Karpas-422 (cell line): ENCODE data around the gene ANKS1A. TPM values are rescaled to one million over a fixed set of nuclear protein-coding genes. Genes with fewer than 3 reads are reported as not detected.

Experiments
- DNase-seq: peaks from one replicate; pipeline ENCODE4 v3.0.0-alpha.2; 2015
- H2AFZ ChIP-seq: fragments of 200-600 bp; sonication (generic); 2 replicates; pipeline ENCODE4 v1.6.1; 2014; ENCODE audit warnings: antibody characterized with exemption, low read length, mixed read lengths
- H3K27ac ChIP-seq: fragments of 200-600 bp; sonication (generic); 2 replicates; pipeline ENCODE4 v1.5.1; 2014; ENCODE audit warnings: mild to moderate bottlenecking, low read length, moderate library complexity
- H3K27me3 ChIP-seq: fragments of 200-600 bp; sonication (generic); 2 replicates; pipeline ENCODE4 v1.6.1; 2014; ENCODE audit warnings: low read length, mixed read lengths
- H3K36me3 ChIP-seq: fragments of 200-600 bp; sonication (generic); 2 replicates; pipeline ENCODE4 v1.6.1; 2014; ENCODE audit warnings: low read length, mixed read lengths; ENCODE audit not compliant: insufficient read depth
- H3K4me1 ChIP-seq: fragments of 200-600 bp; sonication (generic); 2 replicates; pipeline ENCODE4 v1.6.1; 2014; ENCODE audit warnings: mild to moderate bottlenecking, low read length, mixed read lengths
- H3K4me2 ChIP-seq: fragments of 200-600 bp; sonication (generic); 2 replicates; pipeline ENCODE4 v1.6.1; 2014; ENCODE audit warnings: low read length, low read depth, mild to moderate bottlenecking; ENCODE audit not compliant: poor library complexity, severe bottlenecking
- H3K4me3 ChIP-seq: fragments of 200-600 bp; sonication (generic); 2 replicates; pipeline ENCODE4 v1.5.1; 2014; ENCODE audit warnings: mild to moderate bottlenecking, antibody characterized with exemption, low read length, mixed read lengths
- H3K79me2 ChIP-seq: fragments of 200-600 bp; sonication (generic); 2 replicates; pipeline ENCODE4 v1.6.1; 2014; ENCODE audit warnings: mild to moderate bottlenecking, low read length, mixed read lengths
- H3K9ac ChIP-seq: fragments of 200-600 bp; sonication (generic); 2 replicates; pipeline ENCODE4 v1.6.0; 2014; ENCODE audit warnings: low read length
- H3K9me2 ChIP-seq: fragments of 200-600 bp; sonication (generic), shearing (Covaris generic); replicated peaks from 2 replicates; pipeline ENCODE4 v1.6.0; 2014; ENCODE audit warnings: mild to moderate bottlenecking, low read length, moderate library complexity; ENCODE audit not compliant: insufficient read depth
- H3K9me3 ChIP-seq: fragments of 300-700, 200-600 bp; sonication (generic); 2 replicates; pipeline ENCODE4 v1.6.1; 2014; ENCODE audit warnings: low read length, mixed read lengths
- H4K20me1 ChIP-seq: fragments of 200-600 bp; sonication (generic); 2 replicates; pipeline ENCODE4 v1.6.1; 2014; ENCODE audit warnings: mild to moderate bottlenecking, antibody characterized with exemption, low read length, low read depth; ENCODE audit not compliant: insufficient read depth
- total RNA-seq: library from RNA; depleted of rRNA; stranded (reverse); fragments of >200 nt; shearing (Covaris generic); gene quantifications from 2 replicates; pipeline ENCODE4 v1.2.3, GENCODE V29; 2014; ENCODE audit warnings: low replicate concordance

Gene ANKS1A
- total RNA-seq, 1 experiment from 2014 or later = 7.0 TPM

- H3K9me2 ChIP-seq = no peaks in the 10 kb centered on the region
- no peaks in the 10 kb centered on the region for H3K36me3 ChIP-seq
- no peak overlapping the region for H2AFZ ChIP-seq
- H3K79me2 ChIP-seq = 0 out of 2 replicates have a peak, but pooled peaks cover 4% of the 10 kb centered on the region
- H3K9ac ChIP-seq = no peak overlapping the region
- H3K4me1 ChIP-seq = peaks cover 16% of the 10 kb centered on the region
- no peaks in the 10 kb centered on the region for H3K27me3 ChIP-seq
- no peak for DNase-seq
- no peak overlapping the region for H3K27ac ChIP-seq
- no peaks in the 10 kb centered on the region for H3K9me3 ChIP-seq
- H4K20me1 ChIP-seq = peaks cover 34% of the 10 kb centered on the region
- H3K4me3 ChIP-seq = no peak overlapping the region
- H3K4me2 ChIP-seq = no peak overlapping the region
Measured at GRCh38 chr6:34947561-34947960, 58.5 kb downstream of the ANKS1A start.

- no peak for DNase-seq
- H3K9me3 ChIP-seq = no peaks in the 10 kb centered on the region
- H3K4me3 ChIP-seq = no peak overlapping the region
- no peaks in the 10 kb centered on the region for H3K79me2 ChIP-seq
- H3K4me2 ChIP-seq = no peak overlapping the region
- H3K27me3 ChIP-seq = no peaks in the 10 kb centered on the region
- no peaks in the 10 kb centered on the region for H3K36me3 ChIP-seq
- H2AFZ ChIP-seq = no peak overlapping the region
- no peak overlapping the region for H3K9ac ChIP-seq
- H3K9me2 ChIP-seq = no peaks in the 10 kb centered on the region
- H3K4me1 ChIP-seq = peaks cover 16% of the 10 kb centered on the region
- H3K27ac ChIP-seq = no peak overlapping the region
- H4K20me1 ChIP-seq = peaks cover 22% of the 10 kb centered on the region
Measured at GRCh38 chr6:34949636-34950035, 60.6 kb downstream of the ANKS1A start.

GRCh38 chr6:34950849-34951248, 61.8 kb downstream of the ANKS1A start:
- peaks cover 3% of the 10 kb centered on the region; the same call in 1 of the 2 replicates for H3K79me2 ChIP-seq

GRCh38 chr6:34951731-34952130, 62.7 kb downstream of the ANKS1A start:
- H3K9me2 ChIP-seq = no peaks in the 10 kb centered on the region
- H4K20me1 ChIP-seq = peaks cover 23% of the 10 kb centered on the region
- no peak for DNase-seq
- H3K79me2 ChIP-seq = peaks cover 8% of the 10 kb centered on the region; the same call in 1 of the 2 replicates
- H2AFZ ChIP-seq = no peak overlapping the region
- H3K36me3 ChIP-seq = no peaks in the 10 kb centered on the region
- no peak overlapping the region for H3K9ac ChIP-seq
- H3K9me3 ChIP-seq = no peaks in the 10 kb centered on the region
- no peak overlapping the region for H3K27ac ChIP-seq
- H3K27me3 ChIP-seq = no peaks in the 10 kb centered on the region
- H3K4me3 ChIP-seq = no peak overlapping the region
- H3K4me1 ChIP-seq = peaks cover 23% of the 10 kb centered on the region
- H3K4me2 ChIP-seq = no peak overlapping the region

More at GRCh38 chr6:34950849-34951248, 61.8 kb downstream of the ANKS1A start:
- Histone ChIP-seq H3K9me3 (no peaks in the 10 kb centered on the region), H3K9ac (no peak overlapping the region), H4K20me1 (peaks cover 21% of the 10 kb centered on the region), H3K36me3 (no peaks in the 10 kb centered on the region), H3K4me2 (no peak overlapping the region), H3K27me3 (no peaks in the 10 kb centered on the region), H2AFZ (no peak overlapping the region), H3K4me1 (peaks cover 23% of the 10 kb centered on the region), H3K4me3 (no peak overlapping the region), H3K9me2 (no peaks in the 10 kb centered on the region), H3K27ac (no peak overlapping the region)
- DNase-seq = no peak

- Histone ChIP-seq H3K4me1 (peaks cover 14% of the 10 kb centered on the region), H3K4me3 (no peak overlapping the region), H4K20me1 (peaks cover 21% of the 10 kb centered on the region), H3K9ac (no peak overlapping the region), H3K36me3 (no peaks in the 10 kb centered on the region), H3K79me2 (peaks cover 8% of the 10 kb centered on the region; the same call in 1 of the 2 replicates), H3K4me2 (no peak overlapping the region), H2AFZ (no peak overlapping the region), H3K27me3 (no peaks in the 10 kb centered on the region), H3K27ac (no peak overlapping the region), H3K9me2 (no peaks in the 10 kb centered on the region), H3K9me3 (no peaks in the 10 kb centered on the region)
- no peak for DNase-seq
Measured at GRCh38 chr6:34953061-34954025, 64.3 kb downstream of the ANKS1A start.

GRCh38 chr6:34955442-34955841, 66.4 kb downstream of the ANKS1A start:
- Histone ChIP-seq H3K36me3 (no peaks in the 10 kb centered on the region), H3K27me3 (no peaks in the 10 kb centered on the region), H3K9me2 (no peaks in the 10 kb centered on the region), H3K27ac (no peak overlapping the region), H3K9me3 (no peaks in the 10 kb centered on the region), H4K20me1 (peaks cover 36% of the 10 kb centered on the region), H3K4me3 (no peak overlapping the region), H3K4me1 (peaks cover 14% of the 10 kb centered on the region), H2AFZ (no peak overlapping the region), H3K79me2 (peaks cover 8% of the 10 kb centered on the region; the same call in 1 of the 2 replicates), H3K9ac (no peak overlapping the region), H3K4me2 (peak overlapping the region; percentile 35)
- DNase-seq = peak; percentile 49

- H3K9me2 ChIP-seq = no peaks in the 10 kb centered on the region
Measured at GRCh38 chr6:34957231-34957783, 68.3 kb downstream of the ANKS1A start.

GRCh38 chr6:34958734-34959133, 69.7 kb downstream of the ANKS1A start:
- no peak overlapping the region for H3K9ac ChIP-seq
- H3K9me3 ChIP-seq = no peaks in the 10 kb centered on the region
- no peak overlapping the region for H3K4me3 ChIP-seq
- no peaks in the 10 kb centered on the region for H3K27me3 ChIP-seq
- peaks cover 14% of the 10 kb centered on the region for H3K4me1 ChIP-seq
- peaks cover 25% of the 10 kb centered on the region for H4K20me1 ChIP-seq
- H3K4me2 ChIP-seq = no peak overlapping the region
- no peak overlapping the region for H2AFZ ChIP-seq
- no peaks in the 10 kb centered on the region for H3K9me2 ChIP-seq
- peaks cover 8% of the 10 kb centered on the region; the same call in 1 of the 2 replicates for H3K79me2 ChIP-seq
- H3K36me3 ChIP-seq = no peaks in the 10 kb centered on the region
- no peak overlapping the region for H3K27ac ChIP-seq
- DNase-seq = no peak

More at GRCh38 chr6:34957231-34957783, 68.3 kb downstream of the ANKS1A start:
- Histone ChIP-seq H3K9ac (no peak overlapping the region), H3K27ac (no peak overlapping the region), H3K4me1 (peaks cover 14% of the 10 kb centered on the region), H2AFZ (no peak overlapping the region), H3K9me3 (no peaks in the 10 kb centered on the region), H3K4me3 (no peak overlapping the region), H3K27me3 (no peaks in the 10 kb centered on the region), H3K4me2 (no peak overlapping the region), H3K79me2 (peaks cover 8% of the 10 kb centered on the region; the same call in 1 of the 2 replicates), H4K20me1 (peaks cover 26% of the 10 kb centered on the region), H3K36me3 (no peaks in the 10 kb centered on the region)
- no peak for DNase-seq
